Stimulated activated CD4-positive, alpha-beta T cell treated with anti-CD3 and anti-CD28 coated beads, Interleukin-1b, Interleukin-23, amount 100 ng/mL, for 24 hours (primary cell): ENCODE data around the gene VN1R2.
A peak's percentile ranks its signal among the peaks of the same experiment; 100 is the strongest.
"Not testable (repeated sequence)": the region's sequence is repeated elsewhere in the genome, so short reads cannot be mapped to it uniquely, and the experiment has no call there.

Source experiments
- DNase-seq, 4 experiments: peaks; one replicate each; pipeline ENCODE4 v3.0.0-alpha.2; 2020; ENCODE audit warnings: low read depth in 4 of 4, low spot score in 1 of 4

VN1R2 gene, protein sequence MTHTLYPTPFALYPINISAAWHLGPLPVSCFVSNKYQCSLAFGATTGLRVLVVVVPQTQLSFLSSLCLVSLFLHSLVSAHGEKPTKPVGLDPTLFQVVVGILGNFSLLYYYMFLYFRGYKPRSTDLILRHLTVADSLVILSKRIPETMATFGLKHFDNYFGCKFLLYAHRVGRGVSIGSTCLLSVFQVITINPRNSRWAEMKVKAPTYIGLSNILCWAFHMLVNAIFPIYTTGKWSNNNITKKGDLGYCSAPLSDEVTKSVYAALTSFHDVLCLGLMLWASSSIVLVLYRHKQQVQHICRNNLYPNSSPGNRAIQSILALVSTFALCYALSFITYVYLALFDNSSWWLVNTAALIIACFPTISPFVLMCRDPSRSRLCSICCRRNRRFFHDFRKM

DNA sequence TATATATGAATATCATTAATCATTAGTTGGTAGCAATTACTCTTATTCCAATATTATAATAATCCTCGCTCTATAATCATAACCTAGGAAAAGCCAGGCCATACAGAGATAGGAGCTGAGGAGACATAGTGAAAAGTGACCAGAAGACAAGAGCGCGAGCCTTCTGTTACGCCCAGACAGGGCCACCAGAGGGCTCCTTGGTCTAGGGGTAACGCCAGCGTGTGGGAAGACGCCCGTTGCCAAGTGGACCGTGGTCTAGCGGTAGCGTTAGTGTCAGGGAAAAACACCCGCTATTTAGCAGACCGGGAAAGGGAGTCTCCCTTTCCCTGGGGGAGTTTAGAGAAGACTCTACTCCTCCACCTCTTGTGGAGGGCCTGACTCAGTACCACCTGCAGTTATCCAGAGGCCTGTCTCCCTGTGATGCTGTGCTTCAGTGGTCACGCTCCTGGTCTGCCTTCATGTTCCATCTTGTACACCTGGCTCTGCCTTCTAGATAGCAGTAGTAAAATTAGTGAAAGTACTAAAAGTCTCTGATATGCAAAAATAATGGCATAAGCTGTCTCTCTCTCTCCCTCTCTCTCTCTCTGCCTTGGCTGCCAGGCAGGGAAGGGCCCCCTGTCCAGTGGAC lies at the start of gene VN1R2:
TSS of gene VN1R2 (plus strand) at position 578 of the 628 bp plus-strand sequence. CDS start 84 bp downstream, outside the sequence.
- DNase-seq = not testable (repeated sequence)

DNA sequence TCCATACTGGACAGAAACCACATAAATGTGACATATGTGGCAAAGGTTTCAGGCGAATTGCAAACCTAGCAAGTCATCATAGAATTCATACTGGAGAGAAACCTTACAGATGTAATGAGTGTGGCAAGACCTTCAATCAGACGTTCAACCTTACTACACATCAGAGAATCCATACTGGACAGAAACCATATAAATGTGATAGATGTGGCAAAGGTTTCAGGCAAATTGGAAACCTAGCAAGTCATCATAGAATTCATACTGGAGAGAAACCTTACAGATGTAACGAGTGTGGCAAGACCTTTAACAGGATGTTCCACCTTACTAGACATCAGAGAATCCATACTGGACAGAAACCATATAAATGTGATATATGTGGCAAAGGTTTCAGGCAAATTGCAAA lies 46.5 kb upstream of the VN1R2 start:
- DNase-seq = not testable (repeated sequence)

DNA sequence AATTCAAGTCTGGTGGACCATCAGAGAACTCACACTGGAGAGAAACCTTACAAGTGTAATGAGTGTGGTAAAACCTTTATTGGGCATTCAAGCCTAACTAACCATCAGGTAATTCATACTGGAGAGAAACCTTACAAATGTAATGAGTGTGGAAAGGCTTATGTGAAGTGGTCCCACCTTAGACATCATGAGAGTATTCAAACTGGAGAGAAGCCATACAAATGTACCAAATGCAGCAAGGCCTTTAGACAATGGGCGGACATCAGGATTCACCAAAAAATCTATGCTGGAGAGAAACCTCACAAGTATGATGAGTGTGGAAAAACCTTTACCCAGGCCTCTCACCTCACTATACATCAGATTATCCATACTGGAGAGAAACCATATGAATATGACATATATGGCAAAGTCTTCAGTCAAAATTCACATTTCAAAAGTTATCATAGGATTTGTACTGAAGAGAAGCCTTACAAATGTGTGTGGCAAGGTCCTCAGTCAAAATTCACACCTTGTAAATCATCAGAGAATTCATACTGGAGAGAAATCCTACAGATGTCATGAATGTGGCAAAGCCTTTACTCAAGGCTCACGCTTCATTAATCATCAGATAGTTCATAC lies 45.3 kb upstream of the VN1R2 start:
- no peak for DNase-seq

DNA sequence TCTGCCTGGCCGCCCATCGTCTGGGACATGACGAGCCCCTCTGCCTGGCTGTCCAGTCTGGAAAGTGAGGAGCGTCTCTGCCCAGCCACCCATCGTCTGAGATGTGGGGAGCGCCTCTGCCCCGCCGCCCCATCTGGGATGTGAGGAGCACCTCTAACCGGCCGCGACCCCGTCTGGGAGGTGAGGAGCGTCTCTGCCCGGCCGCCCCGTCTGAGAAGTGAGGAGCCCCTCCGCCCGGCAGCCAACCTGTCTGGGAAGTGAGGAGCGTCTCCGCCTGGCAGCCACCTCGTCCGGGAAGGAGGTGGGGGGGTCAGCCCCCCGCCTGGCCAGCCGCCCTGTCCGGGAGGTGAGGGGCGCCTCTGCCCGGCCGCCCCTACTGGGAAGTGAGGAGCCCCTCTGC lies 35.4 kb upstream of the VN1R2 start:
- not testable (repeated sequence) for DNase-seq

DNA sequence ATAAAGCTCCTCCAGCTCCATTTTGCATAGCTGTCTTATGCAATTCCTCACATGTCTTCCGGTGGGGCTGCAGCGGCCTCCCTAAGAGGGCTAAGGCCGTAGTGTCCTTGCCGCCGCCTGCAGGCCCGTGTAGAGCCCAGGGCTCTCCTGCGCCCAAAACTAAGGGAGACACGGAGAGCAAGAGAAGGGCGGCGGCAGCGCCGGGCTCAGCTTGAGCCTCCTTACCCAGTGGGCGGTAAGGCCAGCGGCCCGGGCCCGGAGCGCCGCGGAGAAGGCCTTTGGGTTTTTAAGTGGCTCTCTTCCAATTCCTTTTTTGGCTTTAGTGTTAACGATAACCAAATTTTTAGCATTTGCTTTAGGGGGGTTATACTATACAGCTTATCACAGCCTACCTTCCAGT lies 33.5 kb upstream of the VN1R2 start:
- no peak for DNase-seq

DNA sequence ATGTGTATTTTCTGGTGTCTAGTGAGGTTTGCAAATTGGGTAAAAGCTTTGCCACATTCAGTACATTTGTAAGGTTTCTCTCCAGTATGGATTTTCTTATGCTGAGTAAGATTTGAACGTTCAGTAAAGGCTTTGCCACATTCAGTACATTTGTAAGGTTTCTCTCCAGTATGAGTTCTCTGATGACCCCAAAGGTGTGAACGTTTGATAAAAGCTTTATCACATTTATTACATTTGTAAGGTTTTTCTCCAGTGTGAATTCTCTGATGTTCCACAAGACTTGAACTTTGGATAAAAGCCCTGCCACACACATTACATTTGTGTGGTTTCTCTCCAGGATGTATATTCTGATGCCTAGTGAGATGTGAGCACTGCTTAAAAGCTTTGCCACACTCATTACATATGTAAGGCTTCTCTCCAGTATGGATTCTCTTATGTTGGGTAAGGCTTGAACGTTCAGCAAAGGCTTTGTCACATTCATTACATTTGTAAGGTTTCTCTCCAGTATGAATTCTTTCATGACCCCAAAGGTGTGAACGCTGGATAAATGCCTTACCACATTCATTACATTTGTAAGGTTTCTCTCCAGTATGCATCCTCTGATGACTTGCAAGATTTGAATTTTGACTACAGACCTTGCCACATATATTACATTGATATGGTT lies 20.8 kb upstream of the VN1R2 start:
- no peak for DNase-seq

DNA sequence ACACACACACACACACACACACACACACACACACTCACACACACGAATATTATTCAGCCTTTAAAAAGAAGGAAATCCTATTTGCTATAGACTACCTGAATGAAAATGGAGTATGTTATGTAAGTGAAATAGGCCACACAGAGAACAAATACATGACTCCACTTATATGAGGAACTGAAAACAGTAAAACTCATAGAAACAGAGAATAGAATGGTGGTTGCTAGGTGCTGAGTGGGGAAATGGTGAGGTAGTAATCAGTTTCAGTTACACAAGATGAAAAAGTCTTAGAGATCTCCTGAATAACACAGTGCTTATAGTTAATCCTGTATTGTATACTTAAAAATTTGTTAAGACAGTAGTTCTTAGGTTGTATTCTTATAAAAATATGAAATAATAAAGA lies 11.6 kb upstream of the VN1R2 start:
- DNase-seq = no peak

DNA sequence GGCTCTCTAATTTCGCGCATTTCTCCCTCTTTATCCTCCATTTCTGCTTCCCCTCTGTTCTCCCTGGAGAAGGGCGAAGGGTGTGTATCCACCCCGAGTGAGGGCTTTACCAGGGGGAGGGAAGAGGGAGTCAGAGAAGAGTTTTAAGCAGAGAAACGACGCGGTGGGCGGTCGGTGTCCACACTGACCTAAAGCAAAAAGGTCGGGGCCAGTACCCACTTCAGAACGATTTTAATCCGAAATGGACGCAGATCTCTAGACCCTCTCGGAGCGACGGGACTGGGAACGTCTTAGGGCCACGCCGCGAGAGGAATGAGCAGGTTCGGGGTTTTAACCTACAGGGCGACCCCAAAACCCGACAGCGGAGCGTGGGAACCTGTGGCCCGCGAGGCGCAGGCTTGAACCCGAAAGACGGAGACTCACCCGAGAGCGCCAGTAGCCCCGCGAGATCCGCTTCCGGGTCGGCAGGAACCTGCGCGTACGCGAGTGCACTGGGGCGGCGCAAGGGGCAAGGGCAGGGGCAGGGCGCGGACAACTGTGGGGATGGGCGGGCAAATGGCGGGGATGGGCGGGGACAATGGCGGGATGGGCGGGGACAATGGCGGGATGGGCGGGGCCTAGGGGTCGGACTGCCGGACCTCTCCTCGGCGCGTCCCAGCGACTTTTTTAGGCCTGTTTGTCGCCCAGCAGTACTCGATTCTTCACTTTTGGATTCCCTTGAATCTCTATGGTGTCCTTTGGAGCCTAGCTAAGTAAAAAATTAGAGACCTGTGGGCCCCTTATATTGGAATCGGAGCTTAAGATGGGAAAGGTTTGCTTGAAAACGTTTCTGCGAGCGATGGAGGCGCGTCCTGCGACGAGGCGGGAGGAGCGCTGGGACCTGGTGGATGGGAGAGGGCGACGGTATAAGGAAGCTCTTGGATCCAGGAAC lies 3.4 kb upstream of the VN1R2 start, which contains the start of gene ZNF677:
TSS of gene ZNF677 (minus strand) at position 463 of the 931 bp plus-strand sequence. CDS start 3,323 bp downstream, outside the sequence.
- DNase-seq = peak; percentile 53 to 72 (median 62)

DNA sequence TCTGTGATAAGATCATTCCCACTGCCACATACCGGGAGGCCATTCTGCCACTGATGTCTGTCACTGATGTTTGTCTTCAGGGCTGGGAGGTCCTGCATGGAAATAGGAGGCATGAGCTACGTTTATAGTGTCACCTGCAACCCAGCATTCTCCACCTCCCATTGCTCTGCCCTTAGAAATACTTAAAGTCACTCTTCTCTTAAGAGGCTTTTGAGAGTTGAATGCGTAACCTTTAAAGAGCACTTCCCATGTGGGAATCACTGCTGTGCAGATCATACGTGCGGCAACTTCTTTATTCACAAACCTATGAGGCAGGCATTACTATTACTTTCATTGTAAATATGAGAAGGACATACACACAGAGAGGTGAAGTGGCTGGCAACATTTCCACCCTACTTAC lies 9.5 kb downstream of the VN1R2 start, which contains the start of gene VN1R4:
TSS of gene VN1R4 (minus strand) at position 101 of the 400 bp plus-strand sequence. CDS start at position 43, 58 bp downstream.
- not testable (repeated sequence) for DNase-seq

DNA sequence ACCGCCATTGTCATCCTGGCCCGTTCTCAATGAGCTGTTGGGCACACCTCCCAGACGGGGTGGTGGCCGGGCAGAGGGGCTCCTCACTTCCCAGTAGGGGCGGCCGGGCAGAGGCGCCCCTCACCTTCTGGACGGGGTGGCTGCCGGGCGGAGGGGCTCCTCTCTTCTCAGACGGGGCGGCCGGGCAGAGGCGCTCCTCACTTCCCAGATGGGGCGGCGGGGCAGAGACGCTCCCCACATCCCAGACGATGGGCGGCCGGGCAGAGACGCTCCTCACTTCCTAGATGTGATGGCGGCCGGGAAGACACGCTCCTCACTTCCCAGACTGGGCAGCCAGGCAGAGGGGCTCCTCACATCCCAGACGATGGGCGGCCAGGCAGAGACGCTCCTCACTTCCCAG lies 11.8 kb downstream of the VN1R2 start:
- not testable (repeated sequence) for DNase-seq

DNA sequence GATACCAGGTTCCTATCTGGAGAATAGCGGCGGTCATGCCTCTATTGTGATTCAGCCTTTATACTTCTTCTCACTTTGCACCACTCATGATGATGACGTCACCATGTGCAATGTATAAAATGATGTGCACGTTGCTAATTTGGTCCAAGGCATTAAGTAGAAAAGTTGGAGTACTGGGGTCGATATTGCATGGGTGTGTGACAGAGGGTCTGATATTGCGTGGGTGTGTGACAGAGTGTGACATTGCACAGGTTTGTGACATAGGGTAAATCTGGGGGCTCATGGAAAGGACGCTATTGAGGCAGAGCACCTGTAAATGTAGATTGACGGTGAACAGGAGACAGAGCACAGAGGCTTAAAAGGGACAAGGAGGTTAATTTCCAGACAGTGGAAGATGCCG lies 14.0 kb downstream of the VN1R2 start:
- DNase-seq = no peak

DNA sequence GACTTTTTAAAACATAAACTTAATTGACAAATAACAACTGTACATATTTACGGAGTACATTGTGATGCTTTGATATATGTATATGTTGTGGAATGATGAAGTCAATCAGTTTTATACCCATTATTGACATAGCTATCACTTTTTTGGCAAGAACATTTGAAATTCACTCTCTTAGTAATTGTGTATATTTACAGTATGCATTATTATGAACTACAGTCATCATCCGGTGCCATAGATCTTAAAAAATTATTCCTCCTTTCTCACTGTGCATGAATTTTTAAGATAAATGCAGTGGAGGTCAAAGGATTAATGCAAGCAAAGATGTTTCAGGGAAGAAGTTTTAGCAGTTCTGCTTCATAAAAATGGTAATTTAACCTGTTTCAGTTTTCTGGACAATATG lies 17.4 kb downstream of the VN1R2 start:
- no peak for DNase-seq

DNA sequence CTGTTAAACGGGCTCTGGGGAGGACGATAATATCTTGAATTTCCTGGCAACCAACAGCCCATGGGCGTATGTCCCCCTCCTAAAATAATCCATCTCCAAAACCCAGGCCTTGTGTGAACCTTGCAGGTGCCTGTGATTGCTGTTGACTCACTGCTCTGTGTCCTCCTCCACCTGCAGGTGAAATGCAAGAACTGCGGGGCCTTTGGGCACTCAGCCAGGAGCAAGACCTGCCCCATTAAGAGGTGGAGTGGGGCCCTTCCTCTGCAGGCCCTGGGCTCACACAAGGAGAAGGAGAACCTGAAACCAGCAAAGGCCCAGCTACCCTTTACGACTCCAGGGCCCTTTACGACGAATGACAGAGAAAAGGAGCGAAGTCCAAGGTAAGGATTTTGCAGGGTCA lies 23.9 kb downstream of the VN1R2 start:
- DNase-seq = not testable (repeated sequence)

DNA sequence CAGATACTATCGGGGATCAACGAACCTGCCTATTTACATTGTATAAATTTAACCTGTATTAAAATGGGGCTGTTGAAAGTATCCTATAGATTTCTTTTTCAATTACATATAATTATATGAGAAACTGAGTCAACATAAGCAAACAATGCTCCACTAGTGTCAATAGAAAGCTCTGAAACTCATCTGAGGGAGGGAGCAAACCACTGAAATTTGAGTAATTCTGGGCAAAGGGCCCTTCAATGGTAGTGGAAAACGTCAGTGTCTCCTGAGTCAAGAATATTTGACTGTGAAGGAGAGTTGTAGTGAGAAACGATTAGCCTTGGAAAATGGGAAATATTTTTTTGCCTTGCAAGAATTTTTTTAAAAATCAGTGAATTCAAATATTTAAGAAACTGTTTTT lies 27.0 kb downstream of the VN1R2 start:
- DNase-seq = no peak

DNA sequence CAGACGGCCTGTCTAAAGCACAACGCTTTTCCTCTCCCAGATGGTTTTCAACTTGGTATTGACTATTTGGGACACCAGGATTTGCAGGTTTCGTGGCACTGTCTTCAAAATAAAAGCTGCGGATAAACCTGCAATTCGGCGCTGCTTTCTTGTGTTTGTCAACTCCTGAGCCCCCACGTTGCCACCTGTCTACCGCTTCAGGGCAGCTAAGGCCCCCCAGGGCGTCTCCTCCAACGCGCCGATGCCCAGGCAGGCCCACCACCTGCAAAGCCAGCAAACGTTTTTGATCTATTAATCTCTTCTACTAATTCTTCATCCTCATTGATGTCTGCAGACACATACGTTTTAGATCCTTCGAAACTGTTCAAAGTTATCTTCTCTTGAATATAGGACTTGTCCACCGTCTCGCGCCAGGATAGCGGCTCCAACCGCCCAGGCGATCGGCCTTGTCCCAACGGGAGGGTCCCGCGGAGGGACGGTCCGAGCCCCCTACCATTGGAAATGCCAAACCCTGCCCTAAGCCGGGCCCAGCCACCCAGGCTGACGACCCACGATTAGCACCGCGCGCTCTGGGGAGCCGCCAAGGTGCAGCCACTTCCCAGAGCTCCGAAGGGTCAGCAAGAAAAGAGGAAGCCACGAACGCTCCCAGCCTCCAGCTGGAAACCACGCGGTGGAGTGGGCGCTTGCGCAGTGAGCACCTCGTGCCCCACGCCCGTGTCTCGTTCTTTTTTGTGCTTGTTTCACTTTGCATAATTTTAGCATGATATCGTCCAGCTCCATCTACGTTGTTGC lies 32.9 kb downstream of the VN1R2 start:
- DNase-seq = no peak

DNA sequence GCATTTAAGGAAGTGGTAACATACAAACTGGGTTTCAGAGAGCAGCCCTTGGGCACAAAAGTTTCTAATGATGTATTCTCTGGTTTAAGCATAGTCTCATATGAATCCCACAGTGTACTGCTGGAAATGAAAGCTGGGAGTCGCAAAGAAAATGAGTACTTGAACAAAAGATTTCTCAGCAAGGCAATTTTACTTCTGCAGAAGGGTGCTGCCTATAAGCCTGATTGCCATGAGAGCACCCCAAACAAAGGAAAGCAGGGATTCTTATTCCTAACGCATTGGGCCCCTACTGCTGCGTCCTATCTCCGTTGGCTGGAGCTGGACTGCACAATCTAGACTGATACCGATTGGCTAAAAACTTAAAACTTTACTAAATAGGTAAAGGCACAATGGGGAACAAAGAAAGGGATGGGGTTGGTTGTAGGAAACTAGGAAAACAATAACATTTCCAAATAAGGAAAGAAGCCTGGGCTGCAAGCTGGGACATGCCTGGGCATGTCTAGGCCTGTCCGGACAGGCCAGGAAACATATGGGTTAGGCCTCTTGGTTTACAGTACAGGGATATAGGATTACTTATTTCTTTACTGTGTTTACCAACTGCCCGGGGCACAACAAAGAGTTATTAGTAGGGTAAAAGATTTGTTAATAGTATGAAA lies 36.8 kb downstream of the VN1R2 start:
- DNase-seq = no peak

DNA sequence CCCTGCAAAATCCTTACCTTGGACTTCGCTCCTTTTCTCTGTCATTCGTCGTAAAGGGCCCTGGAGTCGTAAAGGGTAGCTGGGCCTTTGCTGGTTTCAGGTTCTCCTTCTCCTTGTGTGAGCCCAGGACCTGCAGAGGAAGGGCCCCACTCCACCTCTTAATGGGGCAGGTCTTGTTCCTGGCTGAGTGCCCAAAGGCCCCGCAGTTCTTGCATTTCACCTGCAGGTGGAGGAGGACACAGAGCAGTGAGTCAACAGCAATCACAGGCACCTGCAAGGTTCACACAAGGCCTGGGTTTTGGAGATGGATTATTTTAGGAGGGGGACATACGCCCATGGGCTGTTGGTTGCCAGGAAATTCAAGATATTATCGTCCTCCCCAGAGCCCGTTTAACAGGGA lies 43.2 kb downstream of the VN1R2 start:
- not testable (repeated sequence) for DNase-seq

DNA sequence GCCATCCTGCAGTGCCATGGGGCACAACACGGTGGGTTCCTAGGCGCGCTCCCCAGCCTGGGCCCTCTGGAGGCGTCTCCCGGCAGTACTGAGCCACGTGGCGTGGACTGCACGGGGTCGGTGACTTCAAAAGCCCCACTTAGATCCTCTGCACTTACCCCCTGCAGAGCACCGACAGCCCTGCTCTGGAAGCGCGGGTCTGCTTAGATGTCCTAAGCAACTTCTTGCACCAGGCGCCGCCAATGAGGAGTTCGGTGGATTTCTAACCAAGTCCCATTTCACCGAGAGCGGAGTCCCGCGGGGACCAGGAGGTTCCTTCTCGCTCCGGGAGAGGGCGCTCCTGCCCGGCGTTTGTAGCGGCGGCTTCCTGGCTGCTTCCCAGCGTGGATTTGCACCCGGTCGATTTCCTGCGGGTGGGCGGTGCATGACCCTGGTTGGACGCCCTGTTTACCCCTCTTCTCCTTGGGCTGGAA lies 50.3 kb downstream of the VN1R2 start:
- no peak for DNase-seq
